OCI-LY7 (cell line): Measurements from ENCODE around the gene MEAK7. TPM values are rescaled to one million over a fixed set of nuclear protein-coding genes. Genes with fewer than 3 reads are reported as not detected.

Source experiments
- BruUV-seq: library from RNA; stranded (reverse); fragments of 400-500 nt; replicated peaks from 2 replicates; lab custom pipeline; 2021; lab: Mats Ljungman, UMichigan
- CTCF ChIA-PET: fragments of 300-600 bp; sonication (Branson Sonifier 250); formaldehyde crosslinking; loops from one replicate; lab custom pipeline; 2022; ENCODE audit warnings: antibody characterized with exemption; ENCODE audit not compliant: unreplicated experiment; lab: Charles Lee
- POLR2A ChIA-PET: fragments of 300-600 bp; sonication (Branson Sonifier 250); formaldehyde crosslinking; loops from one replicate; lab custom pipeline; 2022; ENCODE audit warnings: antibody characterized with exemption; lab: Charles Lee
- DNase-seq: peaks from one replicate; pipeline ENCODE4 v3.0.0-alpha.2; 2015; ENCODE audit warnings: low spot score
- H2AFZ ChIP-seq: fragments of 200-600 bp; sonication (generic), shearing (Covaris generic); 2 replicates; pipeline ENCODE4 v1.6.1; 2014; ENCODE audit warnings: mild to moderate bottlenecking, antibody characterized with exemption, low read length, moderate library complexity
- H3K27ac ChIP-seq: fragments of 200-600 bp; sonication (generic); 2 replicates; pipeline ENCODE4 v1.5.1; 2014; ENCODE audit warnings: mixed run types, low read depth, mild to moderate bottlenecking, moderate library complexity, low read length, inconsistent platforms; ENCODE audit not compliant: poor library complexity, severe bottlenecking
- H3K36me3 ChIP-seq: fragments of 200-600 bp; sonication (generic); 2 replicates; pipeline ENCODE4 v1.6.1; 2014; ENCODE audit warnings: mild to moderate bottlenecking, antibody characterized with exemption, low read length, moderate library complexity, mixed read lengths; ENCODE audit not compliant: insufficient read depth
- H3K4me1 ChIP-seq: fragments of 200-600 bp; sonication (generic); 2 replicates; pipeline ENCODE4 v1.5.1; 2014; ENCODE audit warnings: mild to moderate bottlenecking, low read length; ENCODE audit not compliant: insufficient read depth, poor library complexity, severe bottlenecking
- H3K4me2 ChIP-seq: fragments of 200-600 bp; sonication (generic); 2 replicates; pipeline ENCODE4 v1.6.1; 2014; ENCODE audit warnings: mild to moderate bottlenecking, low read length
- H3K4me3 ChIP-seq: fragments of 200-600 bp; sonication (generic); 2 replicates; pipeline ENCODE4 v1.5.1; 2014; ENCODE audit warnings: mild to moderate bottlenecking, low read depth, low read length; ENCODE audit not compliant: poor library complexity, severe bottlenecking
- H3K79me2 ChIP-seq: fragments of 200-600 bp; sonication (generic); 2 replicates; pipeline ENCODE4 v1.6.1; 2016; ENCODE audit warnings: low read depth, mild to moderate bottlenecking, low read length, moderate library complexity, mixed read lengths; ENCODE audit not compliant: insufficient read depth
- H3K9me2 ChIP-seq: fragments of 200-600 bp; sonication (generic); 2 replicates; pipeline ENCODE4 v1.6.1; 2016; ENCODE audit warnings: mild to moderate bottlenecking, low read length, mixed read lengths; ENCODE audit not compliant: insufficient read depth
- H3K9me3 ChIP-seq: fragments of 200-600 bp; sonication (generic); 2 replicates; pipeline ENCODE4 v1.6.1; 2014; ENCODE audit warnings: mild to moderate bottlenecking, mixed run types, low read length, mixed read lengths
- H4K20me1 ChIP-seq: fragments of 200-600 bp; sonication (generic); 2 replicates; pipeline ENCODE4 v1.6.1; 2014; ENCODE audit warnings: mild to moderate bottlenecking, antibody characterized with exemption, low read length, moderate library complexity, mixed read lengths; ENCODE audit not compliant: insufficient read depth
- EZH2phosphoT487 ChIP-seq: fragments of 200-600 bp; sonication (generic); IDR thresholded peaks from 2 replicates; pipeline ENCODE4 v1.6.1; 2018; ENCODE audit warnings: low read depth, borderline replicate concordance, mild to moderate bottlenecking, mixed run types, antibody characterized with exemption, low read length, moderate library complexity, mixed read lengths
- intact Hi-C: fragments of 100-400 bp; cut with micrococcal nuclease; formaldehyde crosslinking; loops from one replicate; pipeline ENCODE4 v1.10.0; 2022; ENCODE audit not compliant: unreplicated experiment
- total RNA-seq, 2 experiments: library from RNA; depleted of rRNA in 1 of 2; stranded (reverse); fragments of >200 nt in 1 of 2; shearing (Covaris generic) in 1 of 2; gene quantifications; 2 replicates each; pipeline ENCODE4 v1.2.3, GENCODE V29; 2014 to 2022
- TF ChIP-seq, protein P1 (sequence below): fragments of 200-600 bp; sonication (generic); conservative IDR thresholded peaks from 2 replicates; pipeline ENCODE4 v1.5.1; 2014; ENCODE audit warnings: mild to moderate bottlenecking, antibody characterized with exemption, low read length, moderate library complexity, mixed read lengths

The MEAK7 gene
- total RNA-seq, 2 experiments from 2014 or later = 12.0 to 20.5 TPM

GRCh38 chr16:84476401-84476800 lies 28.1 kb downstream of the MEAK7 start:
- no peak for DNase-seq
- TF ChIP-seq EZH2phosphoT487 = no peak
- TF ChIP-seq, protein P1, sequence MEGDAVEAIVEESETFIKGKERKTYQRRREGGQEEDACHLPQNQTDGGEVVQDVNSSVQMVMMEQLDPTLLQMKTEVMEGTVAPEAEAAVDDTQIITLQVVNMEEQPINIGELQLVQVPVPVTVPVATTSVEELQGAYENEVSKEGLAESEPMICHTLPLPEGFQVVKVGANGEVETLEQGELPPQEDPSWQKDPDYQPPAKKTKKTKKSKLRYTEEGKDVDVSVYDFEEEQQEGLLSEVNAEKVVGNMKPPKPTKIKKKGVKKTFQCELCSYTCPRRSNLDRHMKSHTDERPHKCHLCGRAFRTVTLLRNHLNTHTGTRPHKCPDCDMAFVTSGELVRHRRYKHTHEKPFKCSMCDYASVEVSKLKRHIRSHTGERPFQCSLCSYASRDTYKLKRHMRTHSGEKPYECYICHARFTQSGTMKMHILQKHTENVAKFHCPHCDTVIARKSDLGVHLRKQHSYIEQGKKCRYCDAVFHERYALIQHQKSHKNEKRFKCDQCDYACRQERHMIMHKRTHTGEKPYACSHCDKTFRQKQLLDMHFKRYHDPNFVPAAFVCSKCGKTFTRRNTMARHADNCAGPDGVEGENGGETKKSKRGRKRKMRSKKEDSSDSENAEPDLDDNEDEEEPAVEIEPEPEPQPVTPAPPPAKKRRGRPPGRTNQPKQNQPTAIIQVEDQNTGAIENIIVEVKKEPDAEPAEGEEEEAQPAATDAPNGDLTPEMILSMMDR = no peak
- Histone ChIP-seq H3K36me3 (no peaks in the 10 kb centered on the region), H3K9me2 (no peaks in the 10 kb centered on the region), H3K9me3 (no peaks in the 10 kb centered on the region), H3K79me2 (no peaks in the 10 kb centered on the region), H3K4me1 (no peaks in the 10 kb centered on the region), H3K4me3 (no peak overlapping the region), H3K4me2 (no peak overlapping the region), H3K27ac (no peak overlapping the region), H2AFZ (no peak overlapping the region), H4K20me1 (no peaks in the 10 kb centered on the region)
- intact Hi-C loops = no loop called here
- POLR2A ChIA-PET = interaction anchor here (0.6 kb wide), 1 partner anchor 266 kb away, joined by 4 read pairs; no protein-coding TSS in a partner anchor
- no TSS peak for BruUV-seq
- CTCF ChIA-PET = no interaction called here

DNA sequence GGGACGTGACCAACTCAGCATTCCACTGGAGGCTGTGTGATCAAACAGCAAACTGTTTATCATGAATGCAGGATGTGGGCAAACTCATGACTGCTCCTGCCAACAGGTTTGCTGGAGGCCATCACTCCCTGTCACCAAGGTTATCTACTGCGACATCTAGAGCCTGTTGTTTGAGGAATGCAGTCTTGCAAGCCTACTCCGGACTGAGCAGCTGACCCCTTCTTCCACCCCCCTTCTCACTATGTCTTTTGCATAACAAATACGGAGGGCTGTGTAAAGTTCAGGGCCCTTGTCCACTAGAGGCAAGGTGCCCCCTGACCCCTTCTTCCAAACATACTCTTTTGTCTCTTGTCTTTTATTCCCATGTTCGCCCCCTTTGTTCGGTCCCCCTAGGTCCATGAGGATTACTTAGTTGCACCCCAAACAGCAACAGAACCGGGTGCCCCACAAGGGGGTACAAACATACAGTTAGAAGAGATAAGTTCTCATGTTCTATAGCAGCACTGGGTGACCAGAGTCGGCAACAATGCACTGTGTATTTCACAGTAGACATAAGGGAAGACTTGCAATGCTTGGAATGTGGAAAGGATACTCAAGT lies 28.7 kb downstream of the MEAK7 start:
- H4K20me1 ChIP-seq = no peaks in the 10 kb centered on the region
- no peaks in the 10 kb centered on the region for H3K79me2 ChIP-seq
- H3K4me3 ChIP-seq = no peak overlapping the region
- no peaks in the 10 kb centered on the region for H3K36me3 ChIP-seq
- DNase-seq = no peak
- no peak overlapping the region for H2AFZ ChIP-seq
- POLR2A ChIA-PET = interaction anchor here (0.6 kb wide), 1 partner anchor 266 kb away, joined by 4 read pairs; no protein-coding TSS in a partner anchor
- no peaks in the 10 kb centered on the region for H3K9me2 ChIP-seq
- no peaks in the 10 kb centered on the region for H3K4me1 ChIP-seq
- no peaks in the 10 kb centered on the region for H3K9me3 ChIP-seq
- TF ChIP-seq, protein P1 = no peak
- TF ChIP-seq EZH2phosphoT487 = no peak
- H3K4me2 ChIP-seq = no peak overlapping the region
- H3K27ac ChIP-seq = no peak overlapping the region
- intact Hi-C loops = no loop called here
- CTCF ChIA-PET = no interaction called here
- no TSS peak for BruUV-seq

DNA sequence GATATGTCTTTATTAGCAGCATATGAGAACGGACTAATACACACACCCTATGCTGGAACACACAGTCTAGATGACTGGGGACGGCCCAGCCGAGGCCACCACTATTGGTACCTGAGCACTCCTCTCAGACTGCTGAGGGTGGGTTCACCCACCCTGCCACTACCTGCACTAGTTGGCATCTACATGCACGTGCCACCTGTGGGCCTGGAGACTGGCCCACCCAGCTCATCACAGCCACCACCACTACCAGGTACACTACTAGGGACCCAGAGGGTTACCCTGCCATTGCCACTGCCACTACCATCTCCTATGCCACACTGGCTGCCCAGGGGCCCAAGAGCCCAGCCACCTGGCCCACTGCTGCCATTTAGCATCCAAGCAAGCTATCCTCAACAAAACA lies 32.5 kb downstream of the MEAK7 start:
- BruUV-seq = no TSS peak
- Histone ChIP-seq H3K4me3 (no peak overlapping the region), H2AFZ (no peak overlapping the region), H3K36me3 (no peaks in the 10 kb centered on the region), H3K4me1 (no peaks in the 10 kb centered on the region), H3K9me2 (no peaks in the 10 kb centered on the region), H3K4me2 (no peak overlapping the region), H3K27ac (no peak overlapping the region), H4K20me1 (no peaks in the 10 kb centered on the region), H3K79me2 (no peaks in the 10 kb centered on the region), H3K9me3 (0 out of 2 replicates have a peak, but pooled peaks cover 8% of the 10 kb centered on the region)
- ChIA-PET CTCF (no interaction called here), POLR2A (no interaction called here)
- DNase-seq = no peak
- no peak for TF ChIP-seq EZH2phosphoT487
- TF ChIP-seq, protein P1 = no peak
- intact Hi-C loops = no loop called here
